Measurements from ENCODE around the gene USP5. TPM values are rescaled to one million over a fixed set of nuclear protein-coding genes. Genes with fewer than 3 reads are reported as not detected.
A peak's percentile ranks its signal among the peaks of the same experiment; 100 is the strongest.
"Not testable (repeated sequence)": the region's sequence is repeated elsewhere in the genome, so short reads cannot be mapped to it uniquely, and the experiment has no call there.

USP5 gene
- total RNA-seq, 1 donor from 2014 or later: 60.9 TPM

GRCh38 chr12:6879824-6880223 lies 27.9 kb downstream of the USP5 start:
- H4K20me1 ChIP-seq (ENCODE audit: low read depth); H3K27ac Mint-ChIP-seq; H3K4me2 ChIP-seq; H3K9me3 Mint-ChIP-seq; H3K79me2 ChIP-seq (ENCODE audit: low read depth); H3K4me3 Mint-ChIP-seq; DNase-seq (ENCODE audit: low spot score); H3K9ac ChIP-seq; H3K9me3 ChIP-seq (ENCODE audit: low read depth); H3K36me3 ChIP-seq; H3K4me1 ChIP-seq; H3F3A ChIP-seq (ENCODE audit: low read depth); H3K27me3 ChIP-seq; H3K27me3 Mint-ChIP-seq (ENCODE audit: insufficient read depth, low read depth); H3K4me1 Mint-ChIP-seq; H3K4me3 ChIP-seq; H2AFZ ChIP-seq (replicated peaks); H3K27ac ChIP-seq: not testable (repeated sequence)
- H3K36me3 Mint-ChIP-seq: peaks cover 11% of the 10 kb centered on the region

- peaks cover 8% of the 10 kb centered on the region for H3K36me3 Mint-ChIP-seq
- Histone ChIP-seq H3F3A (ENCODE audit: low read depth) (peaks cover 28% of the 10 kb centered on the region), H3K79me2 (ENCODE audit: low read depth) (no peaks in the 10 kb centered on the region), H3K9ac (no peak overlapping the region), H3K4me3 (no peak overlapping the region), H3K36me3 (no peaks in the 10 kb centered on the region), H3K27ac (no peak overlapping the region), H3K4me1 (peaks cover 16% of the 10 kb centered on the region), H3K4me2 (no peak overlapping the region), H3K27me3 (no peaks in the 10 kb centered on the region), H3K9me3 (ENCODE audit: low read depth) (no peaks in the 10 kb centered on the region), H4K20me1 (ENCODE audit: low read depth) (no peaks in the 10 kb centered on the region), H2AFZ (replicated peaks) (no peak overlapping the region)
- no peaks in the 10 kb centered on the region for H3K9me3 Mint-ChIP-seq
- H3K27me3 Mint-ChIP-seq (ENCODE audit: insufficient read depth, low read depth): no peaks in the 10 kb centered on the region
- no peak overlapping the region for H3K27ac Mint-ChIP-seq
- TF ChIP-seq EZH2phosphoT487 (IDR thresholded peaks at IDR 0.05): no peak
- no peak for TF ChIP-seq EZH2 (IDR thresholded peaks at IDR 0.05)
- TF ChIP-seq CTCF (IDR thresholded peaks at IDR 0.05): no peak
- H3K4me3 Mint-ChIP-seq: no peak overlapping the region
- DNase-seq (ENCODE audit: low spot score): no peak
- H3K4me1 Mint-ChIP-seq: peaks cover 13% of the 10 kb centered on the region
Measured at GRCh38 chr12:6883252-6883651, 31.3 kb downstream of the USP5 start.

GRCh38 chr12:6883683-6884082 lies 31.7 kb downstream of the USP5 start:
- Mint-ChIP-seq H3K4me3 (no peak overlapping the region), H3K27me3 (ENCODE audit: insufficient read depth, low read depth) (no peaks in the 10 kb centered on the region), H3K9me3 (no peaks in the 10 kb centered on the region), H3K36me3 (peaks cover 8% of the 10 kb centered on the region), H3K27ac (no peak overlapping the region), H3K4me1 (peaks cover 18% of the 10 kb centered on the region)
- DNase-seq (ENCODE audit: low spot score): no peak
- Histone ChIP-seq H2AFZ (replicated peaks) (no peak overlapping the region), H3K9me3 (ENCODE audit: low read depth) (no peaks in the 10 kb centered on the region), H3K36me3 (no peaks in the 10 kb centered on the region), H3K4me3 (no peak overlapping the region), H3K4me2 (no peak overlapping the region), H3K9ac (no peak overlapping the region), H3K79me2 (ENCODE audit: low read depth) (no peaks in the 10 kb centered on the region), H3K27me3 (no peaks in the 10 kb centered on the region), H3F3A (ENCODE audit: low read depth) (peaks cover 28% of the 10 kb centered on the region), H3K27ac (no peak overlapping the region), H3K4me1 (peaks cover 16% of the 10 kb centered on the region), H4K20me1 (ENCODE audit: low read depth) (no peaks in the 10 kb centered on the region)
- TF ChIP-seq EZH2phosphoT487 (IDR thresholded peaks at IDR 0.05) (no peak), CTCF (IDR thresholded peaks at IDR 0.05) (no peak), EZH2 (IDR thresholded peaks at IDR 0.05) (no peak)

GRCh38 chr12:6884539-6884938 lies 32.6 kb downstream of the USP5 start:
- Mint-ChIP-seq H3K27me3 (ENCODE audit: insufficient read depth, low read depth) (no peaks in the 10 kb centered on the region), H3K4me1 (peaks cover 19% of the 10 kb centered on the region), H3K4me3 (no peak overlapping the region), H3K27ac (no peak overlapping the region), H3K36me3 (peaks cover 5% of the 10 kb centered on the region), H3K9me3 (no peaks in the 10 kb centered on the region)
- Histone ChIP-seq H3F3A (ENCODE audit: low read depth) (peaks cover 28% of the 10 kb centered on the region), H3K79me2 (ENCODE audit: low read depth) (no peaks in the 10 kb centered on the region), H3K4me1 (peaks cover 16% of the 10 kb centered on the region), H3K27me3 (no peaks in the 10 kb centered on the region), H3K4me2 (no peak overlapping the region), H3K4me3 (no peak overlapping the region), H3K9me3 (ENCODE audit: low read depth) (no peaks in the 10 kb centered on the region), H2AFZ (replicated peaks) (no peak overlapping the region), H3K36me3 (no peaks in the 10 kb centered on the region), H3K9ac (no peak overlapping the region), H3K27ac (no peak overlapping the region), H4K20me1 (ENCODE audit: low read depth) (no peaks in the 10 kb centered on the region)
- no peak for TF ChIP-seq CTCF (IDR thresholded peaks at IDR 0.05)
- no peak for TF ChIP-seq EZH2 (IDR thresholded peaks at IDR 0.05)
- TF ChIP-seq EZH2phosphoT487 (IDR thresholded peaks at IDR 0.05): no peak
- no peak for DNase-seq (ENCODE audit: low spot score)

GRCh38 chr12:6886206-6886999 lies 34.5 kb downstream of the USP5 start:
- not testable (repeated sequence) for H3K79me2 ChIP-seq (ENCODE audit: low read depth); H3K9ac ChIP-seq; H3K27me3 Mint-ChIP-seq (ENCODE audit: insufficient read depth, low read depth); H4K20me1 ChIP-seq (ENCODE audit: low read depth); H3K9me3 ChIP-seq (ENCODE audit: low read depth); H3K36me3 Mint-ChIP-seq; H3K36me3 ChIP-seq; H3K27me3 ChIP-seq; H3K9me3 Mint-ChIP-seq
- peaks cover 29% of the 10 kb centered on the region for H3K4me1 Mint-ChIP-seq
- DNase-seq (ENCODE audit: low spot score): peak; percentile 23
- Histone ChIP-seq H3K27ac (peak overlapping the region; percentile 83), H3F3A (ENCODE audit: low read depth) (peaks cover 43% of the 10 kb centered on the region), H3K4me1 (peaks cover 23% of the 10 kb centered on the region), H3K4me2 (peak overlapping the region; percentile 75), H2AFZ (replicated peaks) (peak overlapping the region; percentile 57), H3K4me3 (peak overlapping the region; percentile 32)
- H3K4me3 Mint-ChIP-seq: peak overlapping the region; percentile 55
- H3K27ac Mint-ChIP-seq: peak overlapping the region; percentile 94

All from neural progenitor cell (in vitro differentiated cells).